Activated CD4-positive, alpha-beta T cell treated with anti-CD3 and anti-CD28 coated beads for 36 hours (primary cell): ENCODE data around the gene RAB31. TPM values are rescaled to one million over a fixed set of nuclear protein-coding genes. Genes with fewer than 3 reads are reported as not detected.

Source experiments
- ATAC-seq: fragments of 200-7000 bp; cut with Tn5 transposase; one replicate; pipeline ENCODE4 v1.10.0; 2021; ENCODE audit warnings: mild to moderate bottlenecking, moderate library complexity
- CTCF ChIA-PET: fragments of 350-600 bp; sonication (Branson Sonifier 250); formaldehyde crosslinking; loops from one replicate; lab custom pipeline; 2021; ENCODE audit warnings: antibody characterized with exemption; lab: Charles Lee
- POLR2A ChIA-PET: fragments of 350-600 bp; sonication (Branson Sonifier 250); formaldehyde crosslinking; loops from one replicate; lab custom pipeline; 2021; ENCODE audit warnings: antibody characterized with exemption, inconsistent platforms; lab: Charles Lee
- DNase-seq: peaks from one replicate; pipeline ENCODE4 v3.0.0-alpha.2; 2020
- H3K27ac Mint-ChIP-seq: one replicate; pipeline ENCODE4 v1.8.0; 2021; ENCODE audit warnings: mixed read lengths
- H3K27me3 Mint-ChIP-seq: one replicate; pipeline ENCODE4 v1.8.0; 2021; ENCODE audit warnings: mixed read lengths
- H3K36me3 Mint-ChIP-seq: one replicate; pipeline ENCODE4 v1.8.0; 2021; ENCODE audit warnings: low read depth, mixed read lengths
- H3K4me1 Mint-ChIP-seq: one replicate; pipeline ENCODE4 v1.8.0; 2021; ENCODE audit warnings: mixed read lengths
- H3K4me3 Mint-ChIP-seq: one replicate; pipeline ENCODE4 v1.8.0; 2021; ENCODE audit warnings: mild to moderate bottlenecking, moderate library complexity, mixed read lengths
- H3K9me3 Mint-ChIP-seq: one replicate; pipeline ENCODE4 v1.8.0; 2021; ENCODE audit warnings: low read depth, mixed read lengths
- intact Hi-C, 2 experiments: fragments of 100-400 bp; cut with DNase I in 1 of 2; cut with micrococcal nuclease in 1 of 2; formaldehyde crosslinking; loops; one replicate each; pipeline versions ENCODE4 v1.14.2 to v1.15.1; 2022 to 2024; cut with DNase I, micrococcal nuclease
- total RNA-seq, 2 experiments: library from RNA; stranded (reverse); gene quantifications; one replicate each; pipeline ENCODE4 v1.2.3, GENCODE V29; 2021

RAB31 gene
- total RNA-seq, 2 experiments from 2014 or later, result 0.48 to 1.8 TPM

GRCh38 chr18:9681217-9681616, 26.9 kb upstream of the RAB31 start:
- H3K27me3 Mint-ChIP-seq, result peaks cover 10% of the 10 kb centered on the region
- DNase-seq, result no peak
- H3K4me3 Mint-ChIP-seq, result no peak overlapping the region
- H3K27ac Mint-ChIP-seq, result no peak overlapping the region
- H3K36me3 Mint-ChIP-seq, result no peaks in the 10 kb centered on the region
- CTCF ChIA-PET, result no interaction called here
- intact Hi-C loops, result no loop called here
- POLR2A ChIA-PET, result no interaction called here
- H3K4me1 Mint-ChIP-seq, result peaks cover 9% of the 10 kb centered on the region
- no peaks in the 10 kb centered on the region for H3K9me3 Mint-ChIP-seq
- ATAC-seq, result no peak

- DNase-seq (no peak), ATAC-seq (no peak)
- H3K4me3 Mint-ChIP-seq, result no peak overlapping the region
- ChIA-PET POLR2A (no interaction called here), CTCF (interaction anchor here (1.4 to 1.6 kb wide), 2 partner anchors 9 to 10 kb away, joined by 3 read pairs; no protein-coding TSS in a partner anchor)
- no peaks in the 10 kb centered on the region for H3K36me3 Mint-ChIP-seq
- H3K9me3 Mint-ChIP-seq, result no peaks in the 10 kb centered on the region
- H3K27ac Mint-ChIP-seq, result no peak overlapping the region
- H3K4me1 Mint-ChIP-seq, result peaks cover 9% of the 10 kb centered on the region
- H3K27me3 Mint-ChIP-seq, result peaks cover 8% of the 10 kb centered on the region
- intact Hi-C loops, result no loop called here
Observed at GRCh38 chr18:9682572-9682971, 25.5 kb upstream of the RAB31 start.

GRCh38 chr18:9683418-9684396, 24.4 kb upstream of the RAB31 start:
- Mint-ChIP-seq H3K27ac (no peak overlapping the region), H3K27me3 (peaks cover 8% of the 10 kb centered on the region), H3K4me3 (no peak overlapping the region), H3K4me1 (peaks cover 9% of the 10 kb centered on the region), H3K36me3 (no peaks in the 10 kb centered on the region), H3K9me3 (no peaks in the 10 kb centered on the region)
- ChIA-PET POLR2A (no interaction called here), CTCF (interaction anchor here (1.0 to 1.6 kb wide), 3 partner anchors 10 to 71 kb away, joined by 3 to 5 read pairs (median 3); no protein-coding TSS in a partner anchor)
- DNase-seq (no peak), ATAC-seq (no peak)
- intact Hi-C loops, result no loop called here

- Mint-ChIP-seq H3K4me1 (peaks cover 9% of the 10 kb centered on the region), H3K36me3 (no peaks in the 10 kb centered on the region), H3K27me3 (peaks cover 8% of the 10 kb centered on the region), H3K9me3 (no peaks in the 10 kb centered on the region), H3K27ac (no peak overlapping the region), H3K4me3 (no peak overlapping the region)
- ATAC-seq (peak; percentile 30), DNase-seq (no peak)
- ChIA-PET CTCF (interaction anchor here (1.0 kb wide), 1 partner anchor 73 kb away, joined by 5 read pairs; no protein-coding TSS in a partner anchor), POLR2A (interaction anchor here (0.6 kb wide), 1 partner anchor 69 kb away, joined by 5 read pairs; no protein-coding TSS in a partner anchor)
- intact Hi-C loops, result no loop called here
Observed at GRCh38 chr18:9684881-9685614, 23.1 kb upstream of the RAB31 start.

GRCh38 chr18:9685615-9685890, 22.5 kb upstream of the RAB31 start:
- no peaks in the 10 kb centered on the region for H3K9me3 Mint-ChIP-seq
- POLR2A ChIA-PET, result interaction anchor here (0.6 kb wide), 1 partner anchor 70 kb away, joined by 5 read pairs; no protein-coding TSS in a partner anchor
- intact Hi-C loops, result no loop called here
- CTCF ChIA-PET, result interaction anchor here (0.6 kb wide), 1 partner anchor 1640 kb away, joined by 3 read pairs; no protein-coding TSS in a partner anchor
- no peak for ATAC-seq
- H3K4me3 Mint-ChIP-seq, result no peak overlapping the region
- H3K4me1 Mint-ChIP-seq, result peaks cover 9% of the 10 kb centered on the region
- H3K27me3 Mint-ChIP-seq, result peaks cover 8% of the 10 kb centered on the region
- no peak overlapping the region for H3K27ac Mint-ChIP-seq
- DNase-seq, result no peak
- no peaks in the 10 kb centered on the region for H3K36me3 Mint-ChIP-seq

GRCh38 chr18:9688036-9688741, 19.9 kb upstream of the RAB31 start:
- H3K4me3 Mint-ChIP-seq, result no peak overlapping the region
- no peak overlapping the region for H3K27ac Mint-ChIP-seq
- intact Hi-C loops, result no loop called here
- ChIA-PET POLR2A (no interaction called here), CTCF (no interaction called here)
- no peaks in the 10 kb centered on the region for H3K36me3 Mint-ChIP-seq
- no peak for ATAC-seq
- H3K4me1 Mint-ChIP-seq, result peaks cover 9% of the 10 kb centered on the region
- no peaks in the 10 kb centered on the region for H3K9me3 Mint-ChIP-seq
- peaks cover 5% of the 10 kb centered on the region for H3K27me3 Mint-ChIP-seq
- no peak for DNase-seq

GRCh38 chr18:9689253-9689652, 18.8 kb upstream of the RAB31 start:
- Mint-ChIP-seq H3K27me3 (no peaks in the 10 kb centered on the region), H3K4me1 (peaks cover 9% of the 10 kb centered on the region), H3K36me3 (no peaks in the 10 kb centered on the region), H3K4me3 (no peak overlapping the region), H3K27ac (no peak overlapping the region), H3K9me3 (no peaks in the 10 kb centered on the region)
- ChIA-PET CTCF (no interaction called here), POLR2A (no interaction called here)
- intact Hi-C loops, result no loop called here
- DNase-seq, result no peak
- no peak for ATAC-seq

GRCh38 chr18:9690418-9691188, 17.5 kb upstream of the RAB31 start:
- CTCF ChIA-PET, result no interaction called here
- ATAC-seq, result no peak
- intact Hi-C loops, result no loop called here

GRCh38 chr18:9691235-9691634, 16.9 kb upstream of the RAB31 start:
- POLR2A ChIA-PET, result no interaction called here
- CTCF ChIA-PET, result interaction anchor here (0.6 kb wide), 1 partner anchor 274 kb away, joined by 3 read pairs; no protein-coding TSS in a partner anchor

More at GRCh38 chr18:9690418-9691188, 17.5 kb upstream of the RAB31 start:
- Mint-ChIP-seq H3K4me1 (no peaks in the 10 kb centered on the region), H3K9me3 (no peaks in the 10 kb centered on the region), H3K36me3 (no peaks in the 10 kb centered on the region), H3K4me3 (no peak overlapping the region), H3K27me3 (no peaks in the 10 kb centered on the region), H3K27ac (no peak overlapping the region)
- POLR2A ChIA-PET, result interaction anchor here (0.6 kb wide), 1 partner anchor 32 kb away, joined by 9 read pairs; no protein-coding TSS in a partner anchor
- DNase-seq, result no peak

GRCh38 chr18:9694174-9694573, 13.9 kb upstream of the RAB31 start:
- Mint-ChIP-seq H3K9me3 (no peaks in the 10 kb centered on the region), H3K4me3 (no peak overlapping the region), H3K36me3 (no peaks in the 10 kb centered on the region), H3K27ac (no peak overlapping the region), H3K4me1 (no peaks in the 10 kb centered on the region), H3K27me3 (no peaks in the 10 kb centered on the region)
- ChIA-PET POLR2A (no interaction called here), CTCF (interaction anchor here (0.6 to 1.2 kb wide), 2 partner anchors 27 to 119 kb away, joined by 3 read pairs; no protein-coding TSS in a partner anchor)
- intact Hi-C loops, result no loop called here
- DNase-seq (no peak), ATAC-seq (no peak)

More at GRCh38 chr18:9691235-9691634, 16.9 kb upstream of the RAB31 start:
- DNase-seq (no peak), ATAC-seq (no peak)
- Mint-ChIP-seq H3K4me1 (no peaks in the 10 kb centered on the region), H3K27ac (no peak overlapping the region), H3K27me3 (no peaks in the 10 kb centered on the region), H3K4me3 (no peak overlapping the region), H3K9me3 (no peaks in the 10 kb centered on the region), H3K36me3 (no peaks in the 10 kb centered on the region)
- intact Hi-C loops, result no loop called here
